HepG2 (cell line): Measurements from ENCODE around the gene SNED1. TPM values are rescaled to one million over a fixed set of nuclear protein-coding genes. Genes with fewer than 3 reads are reported as not detected.
A peak's percentile ranks its signal among the peaks of the same experiment; 100 is the strongest.

ENCODE experiments used
- ATAC-seq: fragments of 200-7000 bp; cut with Tn5 transposase; 3 replicates; pipeline ENCODE4 v1.9.1; 2020; ENCODE audit warnings: mild to moderate bottlenecking, moderate library complexity
- BruUV-seq: library from RNA; stranded (reverse); fragments of 400-500 nt; replicated peaks from 2 replicates; lab custom pipeline; 2021; lab: Mats Ljungman, UMichigan
- CTCF ChIA-PET: fragments of 300-600 bp; formaldehyde crosslinking; extraction: SDS; loops from one replicate; lab custom pipeline; 2021; ENCODE audit warnings: low total read pairs, inconsistent platforms, low intra/inter-chr PET ratio; lab: Yijun Ruan, JAX
- POLR2A ChIA-PET: fragments of 350-600 bp; sonication (Branson Sonifier 250); formaldehyde crosslinking; loops from one replicate; lab custom pipeline; 2020; ENCODE audit warnings: antibody characterized with exemption, inconsistent platforms; lab: Yijun Ruan, JAX
- DNase-seq: peaks from one replicate; pipeline ENCODE4 v3.0.0-alpha.2; 2015; ENCODE audit warnings: low spot score
- FAIRE-seq: peaks from 3 replicates; lab custom pipeline; 2011; peaks lifted over from hg19 to GRCh38; lab: Jason Lieb, UNC
- H2AFZ ChIP-seq: one replicate; pipeline ENCODE4 v1.6.1; 2011; ENCODE audit warnings: low read length, inconsistent platforms
- H3K27ac ChIP-seq: fragments of 300-600 bp; 3 replicates; pipeline ENCODE4 v1.8.0; 2011; ENCODE audit warnings: mixed run types, mild to moderate bottlenecking, mixed read lengths, low read length, inconsistent platforms; ENCODE audit not compliant: insufficient read depth; ENCODE audit errors: extremely low read length
- H3K27me3 ChIP-seq, 2 experiments: fragments of 200-600 bp in 1 of 2; 2 replicates in 1 of 2; 3 replicates in 1 of 2; pipeline versions ENCODE4 v1.6.0 to v1.8.0; 2011; ENCODE audit warnings: low read length in 2 of 2, mild to moderate bottlenecking in 2 of 2, moderate library complexity in 2 of 2, inconsistent platforms in 1 of 2; ENCODE audit not compliant: insufficient read depth in 2 of 2, control insufficient read depth in 1 of 2
- H3K36me3 ChIP-seq, 2 experiments: fragments of 200-600 bp in 1 of 2; replicated peaks in 1 of 2; 2 replicates in 1 of 2; 3 replicates in 1 of 2; pipeline versions ENCODE4 v1.5.1 to v1.8.0; 2011; ENCODE audit warnings: low read length in 2 of 2, inconsistent platforms in 1 of 2; ENCODE audit not compliant: insufficient read depth in 2 of 2, control insufficient read depth in 1 of 2
- H3K4me1 ChIP-seq: 2 replicates; pipeline ENCODE4 v1.5.1; 2012; ENCODE audit warnings: low read length, inconsistent platforms; ENCODE audit not compliant: insufficient read depth
- H3K4me2 ChIP-seq: 2 replicates; pipeline ENCODE4 v1.6.0; 2011; ENCODE audit warnings: low read depth, low read length, inconsistent platforms
- H3K4me3 ChIP-seq, 3 experiments: fragments of 200-600 bp in 1 of 3; sonication (generic), shearing (Covaris generic) in 1 of 3; replicated peaks in 1 of 3; 2 replicates each; pipeline ENCODE4 v1.5.1; 2011 to 2016; ENCODE audit warnings: low read length in 3 of 3, inconsistent platforms in 2 of 3, low read depth in 2 of 3, mild to moderate bottlenecking in 2 of 3, control low read depth in 1 of 3, mixed read lengths in 1 of 3; ENCODE audit not compliant: insufficient read depth in 1 of 3
- H3K79me2 ChIP-seq: one replicate; pipeline ENCODE4 v1.6.1; 2011; ENCODE audit warnings: low read length, inconsistent platforms; ENCODE audit not compliant: insufficient read depth
- H3K9ac ChIP-seq: 2 replicates; pipeline ENCODE4 v1.6.0; 2011; ENCODE audit warnings: mild to moderate bottlenecking, low read depth, low read length, inconsistent platforms; ENCODE audit not compliant: insufficient read depth
- H3K9me3 ChIP-seq: 2 replicates; pipeline ENCODE4 v1.5.1; 2012; ENCODE audit warnings: mild to moderate bottlenecking, low read length
- H4K20me1 ChIP-seq: 2 replicates; pipeline ENCODE4 v1.6.0; 2011; ENCODE audit warnings: inconsistent platforms, mild to moderate bottlenecking, low read length, moderate library complexity; ENCODE audit not compliant: insufficient read depth
- TARDBP ChIP-seq: sonication (generic); formaldehyde crosslinking; IDR thresholded peaks from 2 replicates; pipeline ENCODE4 v1.8.0; 2022; ENCODE audit warnings: mild to moderate bottlenecking, missing genetic modification reagents
- ZFX ChIP-seq: sonication (generic); formaldehyde crosslinking; IDR thresholded peaks from 2 replicates; pipeline ENCODE4 v1.4.0; 2020; ENCODE audit warnings: mild to moderate bottlenecking, low read depth, missing genetic modification reagents, moderate library complexity
- ZNF501 ChIP-seq: sonication (generic); formaldehyde crosslinking; IDR thresholded peaks from 2 replicates; pipeline ENCODE4 v1.5.1; 2020; ENCODE audit warnings: mild to moderate bottlenecking, moderate library complexity, missing genetic modification reagents
- ZNF598 ChIP-seq: sonication (generic); formaldehyde crosslinking; IDR thresholded peaks from 2 replicates; pipeline ENCODE4 v1.5.1; 2020; ENCODE audit warnings: mild to moderate bottlenecking, missing genetic modification reagents, borderline replicate concordance
- ZNF768 ChIP-seq: sonication (generic); formaldehyde crosslinking; IDR thresholded peaks from 2 replicates; pipeline ENCODE4 v1.4.0; 2020; ENCODE audit warnings: missing genetic modification reagents
- ZNF772 ChIP-seq: sonication (generic); formaldehyde crosslinking; IDR thresholded peaks from 2 replicates; pipeline ENCODE4 v1.5.0; 2020; ENCODE audit warnings: mild to moderate bottlenecking, missing genetic modification reagents
- WGBS: methylation state at CpG from one replicate; pipeline ENCODE4 v1.1.6; 2017; ENCODE audit warnings: low lambda C conversion rate; 5-methylcytosine and 5-hydroxymethylcytosine counted together
- in situ Hi-C: cut with HindIII; loops from 2 replicates; pipeline ENCODE4 v1.10.0; 2017; ENCODE audit warnings: low pct_unique_long_range_greater_than_20kb; ENCODE audit not compliant: extremely low pct_ligation_motif_present
- intact Hi-C: fragments of 100-400 bp; cut with micrococcal nuclease; formaldehyde crosslinking; loops from one replicate; pipeline ENCODE4 v1.10.0; 2022; ENCODE audit not compliant: unreplicated experiment
- polyA plus RNA-seq, 8 experiments: library from polyadenylated mRNA; depleted of rRNA in 3 of 8; stranded (reverse) in 7 of 8; unstranded in 1 of 8; fragments of >200 nt; fragmentation: Illumina TruSeq in 4 of 8; extraction: Trizol in 4 of 8; gene quantifications; 2 replicates each; pipeline versions ENCODE4 v1.2.1 to v1.2.3, GENCODE V29; 2011 to 2016; ENCODE audit warnings: low read depth in 4 of 8, missing spikeins in 1 of 8, mixed read lengths in 1 of 8; ENCODE audit not compliant: insufficient read depth in 1 of 8
- total RNA-seq, 5 experiments: library from RNA; depleted of rRNA; stranded (reverse); fragments of >200 nt; fragmentation: Illumina TruSeq; extraction: Trizol; gene quantifications; 2 replicates each; pipeline ENCODE4 v1.2.3, GENCODE V29; 2016; ENCODE audit warnings: low read depth in 1 of 5
- TF ChIP-seq, protein P1 (sequence below): IDR thresholded peaks from 2 replicates; pipeline ENCODE4 v1.6.1; 2012; ENCODE audit warnings: inconsistent platforms
- TF ChIP-seq, protein P2 (sequence below): sonication (generic); formaldehyde crosslinking; IDR thresholded peaks from 2 replicates; pipeline ENCODE4 v1.5.1; 2020; ENCODE audit warnings: mild to moderate bottlenecking, moderate library complexity, missing genetic modification reagents

The SNED1 gene
- total and polyA plus RNA-seq, 2 of the 13 experiments (the other 11 are each of a cell fraction or from before 2014, with no cell fraction given): 0.15 to 0.65 TPM

DNA sequence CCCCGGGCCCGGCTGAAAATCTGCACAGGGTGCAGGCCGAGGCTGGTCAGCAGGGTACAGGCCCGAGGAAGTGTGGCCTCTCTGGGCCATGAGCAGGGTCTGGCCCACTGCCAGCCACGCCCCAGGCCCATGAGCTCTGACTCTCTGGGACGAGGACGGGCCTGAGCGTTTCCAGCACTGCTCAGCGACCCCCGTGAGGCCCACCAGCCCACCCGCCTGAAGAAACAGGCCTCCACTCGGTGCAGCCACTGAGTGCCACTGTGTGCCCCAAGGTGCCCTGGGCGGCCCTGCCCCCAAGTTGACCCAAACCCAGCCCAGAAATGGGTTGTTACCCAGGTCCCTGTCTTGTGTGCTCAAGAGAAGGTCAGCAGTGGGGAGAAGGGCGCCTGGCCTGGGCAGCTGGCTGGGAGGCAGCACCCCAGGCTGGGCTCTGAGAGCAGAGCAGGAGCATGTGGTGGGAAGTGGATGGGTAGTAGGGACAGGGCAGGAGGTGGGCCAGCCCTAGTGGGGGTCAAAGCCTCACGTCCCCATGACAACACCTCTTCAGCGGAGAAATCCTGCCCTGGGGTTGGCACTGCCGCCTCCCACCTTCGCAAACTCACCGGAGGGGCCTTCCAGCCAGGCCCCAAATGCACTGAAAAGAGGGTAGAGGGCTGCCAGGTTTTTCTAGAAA lies 2.1 kb upstream of the SNED1 start:
- Histone ChIP-seq H3K36me3 (no peaks in the 10 kb centered on the region), H3K4me1 (peaks cover 54% of the 10 kb centered on the region), H3K9me3 (no peaks in the 10 kb centered on the region), H3K27ac (no peak overlapping the region), H2AFZ (no peak overlapping the region), H3K4me2 (no peak overlapping the region; the same call in 1 of the 2 replicates), H4K20me1 (no peaks in the 10 kb centered on the region; the same call in 1 of the 2 replicates), H3K79me2 (no peaks in the 10 kb centered on the region), H3K9ac (no peak overlapping the region), H3K27me3 (peaks cover 34 to 82% of the 10 kb centered on the region in 2 experiments), H3K4me3 (no peak overlapping the region; a peak in 1 of 6 replicates)
- intact Hi-C loops: no loop called here
- BruUV-seq: no TSS peak
- ATAC-seq (no peak), FAIRE-seq (no peak), DNase-seq (no peak)
- 38% methylated on average over 17 of the region's 19 CpGs for WGBS
- in situ Hi-C loops: loop anchor here (5.0 kb wide), 1 partner anchor 149 kb away; no protein-coding TSS in a partner anchor
- ChIA-PET CTCF (no interaction called here), POLR2A (no interaction called here)
- TF ChIP-seq ZNF598 (CRISPR knock-in tag) (peak; percentile 54; the same call in 1 of the 2 replicates), ZNF501 (CRISPR knock-in tag) (0 out of 2 replicates have a peak, but pooled peaks have one; percentile 8), TARDBP (CRISPR knock-in tag) (no peak), ZNF772 (no peak), ZNF768 (CRISPR knock-in tag) (peak; percentile 93), ZFX (0 out of 2 replicates have a peak, but pooled peaks have one; percentile 5)
- TF ChIP-seq, protein P1, sequence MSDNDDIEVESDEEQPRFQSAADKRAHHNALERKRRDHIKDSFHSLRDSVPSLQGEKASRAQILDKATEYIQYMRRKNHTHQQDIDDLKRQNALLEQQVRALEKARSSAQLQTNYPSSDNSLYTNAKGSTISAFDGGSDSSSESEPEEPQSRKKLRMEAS: 0 out of 2 replicates have a peak, but pooled peaks have one; percentile 10
- TF ChIP-seq, protein P2, sequence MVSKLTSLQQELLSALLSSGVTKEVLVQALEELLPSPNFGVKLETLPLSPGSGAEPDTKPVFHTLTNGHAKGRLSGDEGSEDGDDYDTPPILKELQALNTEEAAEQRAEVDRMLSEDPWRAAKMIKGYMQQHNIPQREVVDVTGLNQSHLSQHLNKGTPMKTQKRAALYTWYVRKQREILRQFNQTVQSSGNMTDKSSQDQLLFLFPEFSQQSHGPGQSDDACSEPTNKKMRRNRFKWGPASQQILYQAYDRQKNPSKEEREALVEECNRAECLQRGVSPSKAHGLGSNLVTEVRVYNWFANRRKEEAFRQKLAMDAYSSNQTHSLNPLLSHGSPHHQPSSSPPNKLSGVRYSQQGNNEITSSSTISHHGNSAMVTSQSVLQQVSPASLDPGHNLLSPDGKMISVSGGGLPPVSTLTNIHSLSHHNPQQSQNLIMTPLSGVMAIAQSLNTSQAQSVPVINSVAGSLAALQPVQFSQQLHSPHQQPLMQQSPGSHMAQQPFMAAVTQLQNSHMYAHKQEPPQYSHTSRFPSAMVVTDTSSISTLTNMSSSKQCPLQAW (CRISPR knock-in tag): 0 out of 2 replicates have a peak, but pooled peaks have one; percentile 19
- TF ChIP-seq, all 625 proteins: peak for 6
